Chondrocyte (in vitro differentiated cells): ENCODE data around the gene DMKN. TPM values are rescaled to one million over a fixed set of nuclear protein-coding genes. Genes with fewer than 3 reads are reported as not detected.
A peak's percentile ranks its signal among the peaks of the same experiment; 100 is the strongest.

Experiments used
- DNase-seq: peaks from one replicate; pipeline ENCODE4 v3.0.0; 2021; ENCODE audit warnings: mixed read lengths, low spot score
- H3K27ac Mint-ChIP-seq: one replicate; pipeline ENCODE4 v1.8.0; 2021; ENCODE audit warnings: mild to moderate bottlenecking, moderate library complexity, mixed read lengths; ENCODE audit not compliant: unreplicated experiment
- H3K27me3 Mint-ChIP-seq: 2 replicates; pipeline ENCODE4 v1.8.0; 2021; ENCODE audit warnings: low read depth, mixed read lengths
- H3K36me3 Mint-ChIP-seq: 2 replicates; pipeline ENCODE4 v1.8.0; 2021; ENCODE audit warnings: low read depth, mixed read lengths
- H3K4me1 Mint-ChIP-seq: 2 replicates; pipeline ENCODE4 v1.8.0; 2021; ENCODE audit warnings: low read depth, mild to moderate bottlenecking, mixed read lengths
- H3K4me3 Mint-ChIP-seq: one replicate; pipeline ENCODE4 v1.8.0; 2021; ENCODE audit warnings: mild to moderate bottlenecking, moderate library complexity, mixed read lengths; ENCODE audit not compliant: unreplicated experiment
- H3K9me3 Mint-ChIP-seq: 2 replicates; pipeline ENCODE4 v1.8.0; 2021; ENCODE audit warnings: low read depth, mixed read lengths
- total RNA-seq: library from RNA; stranded (reverse); gene quantifications from 3 replicates; pipeline ENCODE4 v1.2.1, GENCODE V29; 2021
- TF ChIP-seq, protein P1 (sequence below): fragments of 200-600 bp; sonication (generic); IDR thresholded peaks from 2 replicates; pipeline ENCODE4 v1.5.0; 2021; ENCODE audit warnings: antibody characterized with exemption, mild to moderate bottlenecking, moderate library complexity

The DMKN gene
- total RNA-seq, 1 donor from 2014 or later, result 2.1 TPM

DNA sequence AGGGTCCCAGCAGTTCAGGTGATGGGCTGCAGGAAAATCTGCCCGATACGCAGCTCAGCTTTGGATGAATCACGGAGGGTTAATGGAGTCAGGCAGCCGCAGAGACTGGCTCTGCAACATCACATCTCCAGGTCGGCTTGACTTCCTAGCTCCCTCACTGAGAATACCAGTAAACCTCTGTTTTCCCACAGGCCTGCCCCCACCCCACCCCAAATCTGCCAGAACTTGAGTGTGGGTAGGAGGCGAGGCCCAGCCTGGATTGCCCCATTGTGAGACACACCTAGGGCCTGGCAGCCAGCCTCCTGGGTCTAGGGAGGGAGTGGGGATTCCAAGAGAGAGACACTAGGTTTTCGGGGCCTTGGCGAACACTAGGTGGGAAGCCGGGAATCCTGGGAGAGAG is 19.5 kb downstream of the DMKN start:
- DNase-seq, result no peak
- Mint-ChIP-seq H3K27ac (no peak overlapping the region), H3K9me3 (no peaks in the 10 kb centered on the region), H3K4me1 (peaks cover 5% of the 10 kb centered on the region), H3K36me3 (no peaks in the 10 kb centered on the region), H3K27me3 (peaks cover 50% of the 10 kb centered on the region), H3K4me3 (no peak overlapping the region)
- TF ChIP-seq, protein P1, sequence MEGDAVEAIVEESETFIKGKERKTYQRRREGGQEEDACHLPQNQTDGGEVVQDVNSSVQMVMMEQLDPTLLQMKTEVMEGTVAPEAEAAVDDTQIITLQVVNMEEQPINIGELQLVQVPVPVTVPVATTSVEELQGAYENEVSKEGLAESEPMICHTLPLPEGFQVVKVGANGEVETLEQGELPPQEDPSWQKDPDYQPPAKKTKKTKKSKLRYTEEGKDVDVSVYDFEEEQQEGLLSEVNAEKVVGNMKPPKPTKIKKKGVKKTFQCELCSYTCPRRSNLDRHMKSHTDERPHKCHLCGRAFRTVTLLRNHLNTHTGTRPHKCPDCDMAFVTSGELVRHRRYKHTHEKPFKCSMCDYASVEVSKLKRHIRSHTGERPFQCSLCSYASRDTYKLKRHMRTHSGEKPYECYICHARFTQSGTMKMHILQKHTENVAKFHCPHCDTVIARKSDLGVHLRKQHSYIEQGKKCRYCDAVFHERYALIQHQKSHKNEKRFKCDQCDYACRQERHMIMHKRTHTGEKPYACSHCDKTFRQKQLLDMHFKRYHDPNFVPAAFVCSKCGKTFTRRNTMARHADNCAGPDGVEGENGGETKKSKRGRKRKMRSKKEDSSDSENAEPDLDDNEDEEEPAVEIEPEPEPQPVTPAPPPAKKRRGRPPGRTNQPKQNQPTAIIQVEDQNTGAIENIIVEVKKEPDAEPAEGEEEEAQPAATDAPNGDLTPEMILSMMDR, result no peak

DNA sequence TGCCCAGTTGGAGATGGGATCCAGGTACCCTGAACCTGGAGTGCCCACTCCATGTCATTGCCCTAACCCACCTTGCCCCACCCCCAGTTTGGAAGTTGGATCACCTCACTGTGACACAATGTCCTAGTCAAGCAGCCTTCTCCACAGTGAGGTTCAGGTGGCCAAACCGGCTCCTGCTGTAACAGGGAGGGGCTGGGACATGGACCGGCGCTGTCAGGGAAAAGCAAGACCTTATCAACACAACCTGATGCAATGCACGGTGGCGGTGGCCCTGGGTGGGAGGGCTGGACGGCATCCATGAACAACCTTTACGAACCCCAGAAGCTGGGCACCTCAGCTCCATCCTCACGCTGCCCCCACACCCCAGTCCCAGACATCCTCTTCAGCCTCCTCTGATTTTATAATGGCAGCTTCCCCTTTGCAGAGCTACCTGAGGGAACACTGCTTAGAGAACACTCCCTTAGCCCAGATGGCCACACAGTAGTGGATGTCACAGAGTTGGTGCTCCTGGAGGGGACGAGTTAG is 21.6 kb downstream of the DMKN start:
- Mint-ChIP-seq H3K9me3 (no peaks in the 10 kb centered on the region), H3K27ac (no peak overlapping the region), H3K27me3 (peaks cover 53% of the 10 kb centered on the region), H3K4me3 (no peak overlapping the region), H3K4me1 (peaks cover 5% of the 10 kb centered on the region), H3K36me3 (no peaks in the 10 kb centered on the region)
- TF ChIP-seq, protein P1, result no peak
- no peak for DNase-seq

- H3K36me3 Mint-ChIP-seq, result no peaks in the 10 kb centered on the region
- peaks cover 66% of the 10 kb centered on the region for H3K27me3 Mint-ChIP-seq
- H3K27ac Mint-ChIP-seq, result no peak within 1 kb of the TSS
- H3K9me3 Mint-ChIP-seq, result no peaks in the 10 kb centered on the region
- peaks cover 3% of the 10 kb centered on the region for H3K4me1 Mint-ChIP-seq
- H3K4me3 Mint-ChIP-seq, result no peak within 1 kb of the TSS
- TF ChIP-seq, protein P1, result no peak
- peak; percentile 66 for DNase-seq
Observed at GRCh38 chr19:35490364-35490763, 23.1 kb downstream of the DMKN start, which contains the start of gene KRTDAP. KRTDAP (minus strand) TSS chr19:35490464; CDS start chr19:35490442, 22 bp downstream.

- H3K36me3 Mint-ChIP-seq, result no peaks in the 10 kb centered on the region
- no peaks in the 10 kb centered on the region for H3K4me1 Mint-ChIP-seq
- H3K4me3 Mint-ChIP-seq, result no peak overlapping the region
- peaks cover 70% of the 10 kb centered on the region for H3K27me3 Mint-ChIP-seq
- TF ChIP-seq, protein P1, result no peak
- DNase-seq, result no peak
- H3K27ac Mint-ChIP-seq, result no peak overlapping the region
- no peaks in the 10 kb centered on the region for H3K9me3 Mint-ChIP-seq
Observed at GRCh38 chr19:35488677-35489076, 24.8 kb downstream of the DMKN start.

GRCh38 chr19:35487656-35488182 is 25.7 kb downstream of the DMKN start:
- Mint-ChIP-seq H3K9me3 (no peaks in the 10 kb centered on the region), H3K36me3 (no peaks in the 10 kb centered on the region), H3K27me3 (peaks cover 66% of the 10 kb centered on the region), H3K4me1 (no peaks in the 10 kb centered on the region), H3K27ac (no peak overlapping the region), H3K4me3 (no peak overlapping the region)
- DNase-seq, result no peak
- TF ChIP-seq, protein P1, result no peak
